Measurements from ENCODE around the gene DNAJB13.

The DNAJB13 gene

DNA sequence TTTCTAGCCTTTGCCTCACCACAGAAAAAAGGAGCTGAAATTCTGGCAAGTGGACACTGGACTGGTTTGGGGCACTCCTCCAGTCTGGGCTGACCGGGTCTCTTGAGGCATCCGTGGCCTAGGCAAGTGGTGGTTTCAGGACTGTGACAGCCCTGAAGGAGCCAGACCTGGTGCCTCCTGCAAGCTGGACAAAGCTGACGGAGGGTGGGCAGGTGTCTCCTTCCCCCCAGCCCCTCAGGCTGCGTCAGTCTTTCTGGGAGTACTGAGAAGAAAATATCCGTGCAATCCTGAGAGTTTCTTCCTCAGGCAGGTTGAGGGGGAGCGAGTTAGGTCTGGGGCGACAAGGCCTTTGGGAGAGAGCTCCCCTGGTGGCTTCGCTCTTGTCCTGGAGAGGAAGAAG lies 62.3 kb downstream of the DNAJB13 start:
- H3K79me1 ChIP-seq (ENCODE audit: low read length), result no peaks in the 10 kb centered on the region
- no peak overlapping the region for H3K4me3 ChIP-seq (ENCODE audit: low read depth, low read length)
- DNase-seq, result no peak
- H3K27ac ChIP-seq (ENCODE audit: low read depth, low read length), result no peak overlapping the region
- H4K12ac ChIP-seq (ENCODE audit: low read depth, low read length), result no peak overlapping the region
- no peak overlapping the region for H3K23ac ChIP-seq (ENCODE audit: low read length)
- H4K8ac ChIP-seq (ENCODE audit: low read depth, low read length), result no peak overlapping the region
- no peak overlapping the region for H3K9ac ChIP-seq (ENCODE audit: low read length)
- no peaks in the 10 kb centered on the region for H3K27me3 ChIP-seq (ENCODE audit: insufficient read depth, low read length)
- H3K79me2 ChIP-seq (ENCODE audit: control insufficient read depth, insufficient read depth, low read length, poor library complexity), result no peaks in the 10 kb centered on the region
- H2BK120ac ChIP-seq (ENCODE audit: insufficient read depth, low read length, poor library complexity), result no peak overlapping the region
- peaks cover 8 to 10% of the 10 kb centered on the region in 2 experiments for H3K36me3 ChIP-seq (ENCODE audit: control insufficient read depth in 1 of 2, insufficient read depth in 2 of 2, low read length in 2 of 2)
- H2AK5ac ChIP-seq (ENCODE audit: low read length), result no peak overlapping the region
- H3K4me2 ChIP-seq (ENCODE audit: low read length), result no peak overlapping the region
- H4K91ac ChIP-seq (ENCODE audit: low read depth, low read length), result no peak overlapping the region
- no peak overlapping the region for H3K18ac ChIP-seq (ENCODE audit: low read length)
- no peak overlapping the region for H2AFZ ChIP-seq (ENCODE audit: insufficient read depth, low read length, poor library complexity)
- peaks cover 0 to 5% of the 10 kb centered on the region in 2 experiments for H3K4me1 ChIP-seq (ENCODE audit: control insufficient read depth in 1 of 2, insufficient read depth in 2 of 2, low read length in 2 of 2)
- H3K14ac ChIP-seq (ENCODE audit: low read length), result no peak overlapping the region
- H3K9me3 ChIP-seq (ENCODE audit: insufficient read depth, low read depth, low read length), result no peaks in the 10 kb centered on the region
- H2BK5ac ChIP-seq (ENCODE audit: low read depth, low read length, poor library complexity), result no peak overlapping the region
- no peak overlapping the region for H2BK12ac ChIP-seq (ENCODE audit: low read length)
- H3K4ac ChIP-seq (ENCODE audit: low read depth, low read length), result no peak overlapping the region
- WGBS (ENCODE audit: extremely low coverage, insufficient coverage, insufficient read length), result no CpG with 5 or more reads among the region's 8 CpGs

- Histone ChIP-seq H3K27me3 (ENCODE audit: insufficient read depth, low read length) (no peaks in the 10 kb centered on the region), H4K8ac (ENCODE audit: low read depth, low read length) (no peak overlapping the region), H3K79me2 (ENCODE audit: control insufficient read depth, insufficient read depth, low read length, poor library complexity) (no peaks in the 10 kb centered on the region), H3K14ac (ENCODE audit: low read length) (no peak overlapping the region), H2AK5ac (ENCODE audit: low read length) (no peak overlapping the region), H3K9ac (ENCODE audit: low read length) (no peak overlapping the region), H2BK120ac (ENCODE audit: insufficient read depth, low read length, poor library complexity) (no peak overlapping the region), H4K12ac (ENCODE audit: low read depth, low read length) (no peak overlapping the region), H3K4me2 (ENCODE audit: low read length) (no peak overlapping the region), H3K23ac (ENCODE audit: low read length) (no peak overlapping the region), H2AFZ (ENCODE audit: insufficient read depth, low read length, poor library complexity) (no peak overlapping the region), H3K4me1 (ENCODE audit: control insufficient read depth in 1 of 2, insufficient read depth in 2 of 2, low read length in 2 of 2) (peaks cover 8 to 15% of the 10 kb centered on the region in 2 experiments), H3K9me3 (ENCODE audit: insufficient read depth, low read depth, low read length) (no peaks in the 10 kb centered on the region), H4K91ac (ENCODE audit: low read depth, low read length) (no peak overlapping the region), H3K4me3 (ENCODE audit: low read depth, low read length) (no peak overlapping the region), H3K79me1 (ENCODE audit: low read length) (no peaks in the 10 kb centered on the region), H2BK12ac (ENCODE audit: low read length) (no peak overlapping the region), H3K4ac (ENCODE audit: low read depth, low read length) (no peak overlapping the region), H3K27ac (ENCODE audit: low read depth, low read length) (no peak overlapping the region), H2BK5ac (ENCODE audit: low read depth, low read length, poor library complexity) (no peak overlapping the region), H3K18ac (ENCODE audit: low read length) (no peak overlapping the region), H3K36me3 (ENCODE audit: control insufficient read depth in 1 of 2, insufficient read depth in 2 of 2, low read length in 2 of 2) (peaks cover 8 to 10% of the 10 kb centered on the region in 2 experiments)
- WGBS (ENCODE audit: extremely low coverage, insufficient coverage, insufficient read length), result no CpG with 5 or more reads among the region's 2 CpGs
- no peak for DNase-seq
Measured at GRCh38 chr11:74014880-74015279, 64.1 kb downstream of the DNAJB13 start.

- no peak overlapping the region for H3K4me3 ChIP-seq (ENCODE audit: low read depth, low read length)
- no peaks in the 10 kb centered on the region for H3K79me2 ChIP-seq (ENCODE audit: control insufficient read depth, insufficient read depth, low read length, poor library complexity)
- DNase-seq, result no peak
- no peak overlapping the region for H3K4ac ChIP-seq (ENCODE audit: low read depth, low read length)
- no peak overlapping the region for H3K14ac ChIP-seq (ENCODE audit: low read length)
- H4K12ac ChIP-seq (ENCODE audit: low read depth, low read length), result no peak overlapping the region
- H2AK5ac ChIP-seq (ENCODE audit: low read length), result no peak overlapping the region
- H3K27me3 ChIP-seq (ENCODE audit: insufficient read depth, low read length), result no peaks in the 10 kb centered on the region
- no peak overlapping the region for H2BK5ac ChIP-seq (ENCODE audit: low read depth, low read length, poor library complexity)
- H3K18ac ChIP-seq (ENCODE audit: low read length), result no peak overlapping the region
- no peak overlapping the region for H2AFZ ChIP-seq (ENCODE audit: insufficient read depth, low read length, poor library complexity)
- no peak overlapping the region for H3K4me2 ChIP-seq (ENCODE audit: low read length)
- H3K9me3 ChIP-seq (ENCODE audit: insufficient read depth, low read depth, low read length), result no peaks in the 10 kb centered on the region
- no peak overlapping the region for H4K8ac ChIP-seq (ENCODE audit: low read depth, low read length)
- H4K91ac ChIP-seq (ENCODE audit: low read depth, low read length), result peak overlapping the region; percentile 37
- H3K23ac ChIP-seq (ENCODE audit: low read length), result no peak overlapping the region
- no peak overlapping the region for H2BK120ac ChIP-seq (ENCODE audit: insufficient read depth, low read length, poor library complexity)
- no peak overlapping the region for H3K9ac ChIP-seq (ENCODE audit: low read length)
- WGBS (ENCODE audit: extremely low coverage, insufficient coverage, insufficient read length), result no CpG with 5 or more reads among the region's 5 CpGs
- H3K4me1 ChIP-seq (ENCODE audit: control insufficient read depth in 1 of 2, insufficient read depth in 2 of 2, low read length in 2 of 2), result peaks cover 8 to 16% of the 10 kb centered on the region in 2 experiments
- H2BK12ac ChIP-seq (ENCODE audit: low read length), result no peak overlapping the region
- H3K36me3 ChIP-seq (ENCODE audit: control insufficient read depth in 1 of 2, insufficient read depth in 2 of 2, low read length in 2 of 2), result peaks cover 8 to 10% of the 10 kb centered on the region in 2 experiments
- H3K27ac ChIP-seq (ENCODE audit: low read depth, low read length), result no peak overlapping the region
- no peaks in the 10 kb centered on the region for H3K79me1 ChIP-seq (ENCODE audit: low read length)
Measured at GRCh38 chr11:74015919-74016684, 65.3 kb downstream of the DNAJB13 start.

- Histone ChIP-seq H3K9ac (ENCODE audit: low read length) (no peak overlapping the region), H2BK12ac (ENCODE audit: low read length) (no peak overlapping the region), H3K4me3 (ENCODE audit: low read depth, low read length) (no peak overlapping the region), H3K27ac (ENCODE audit: low read depth, low read length) (no peak overlapping the region), H2BK120ac (ENCODE audit: insufficient read depth, low read length, poor library complexity) (no peak overlapping the region), H2AK5ac (ENCODE audit: low read length) (no peak overlapping the region), H3K18ac (ENCODE audit: low read length) (no peak overlapping the region), H3K79me1 (ENCODE audit: low read length) (no peaks in the 10 kb centered on the region), H2BK5ac (ENCODE audit: low read depth, low read length, poor library complexity) (no peak overlapping the region), H4K12ac (ENCODE audit: low read depth, low read length) (no peak overlapping the region), H3K23ac (ENCODE audit: low read length) (no peak overlapping the region), H3K79me2 (ENCODE audit: control insufficient read depth, insufficient read depth, low read length, poor library complexity) (no peaks in the 10 kb centered on the region), H3K36me3 (ENCODE audit: control insufficient read depth in 1 of 2, insufficient read depth in 2 of 2, low read length in 2 of 2) (peaks cover 10 to 11% of the 10 kb centered on the region in 2 experiments), H3K9me3 (ENCODE audit: insufficient read depth, low read depth, low read length) (no peaks in the 10 kb centered on the region), H4K8ac (ENCODE audit: low read depth, low read length) (no peak overlapping the region), H2AFZ (ENCODE audit: insufficient read depth, low read length, poor library complexity) (no peak overlapping the region), H3K27me3 (ENCODE audit: insufficient read depth, low read length) (no peaks in the 10 kb centered on the region), H3K4me1 (ENCODE audit: control insufficient read depth in 1 of 2, insufficient read depth in 2 of 2, low read length in 2 of 2) (peaks cover 8 to 16% of the 10 kb centered on the region in 2 experiments), H3K14ac (ENCODE audit: low read length) (no peak overlapping the region), H3K4ac (ENCODE audit: low read depth, low read length) (no peak overlapping the region), H3K4me2 (ENCODE audit: low read length) (no peak overlapping the region), H4K91ac (ENCODE audit: low read depth, low read length) (no peak overlapping the region)
- WGBS (ENCODE audit: extremely low coverage, insufficient coverage, insufficient read length), result no CpG with 5 or more reads among the region's 3 CpGs
- no peak for DNase-seq
Measured at GRCh38 chr11:74017631-74018030, 66.8 kb downstream of the DNAJB13 start.

Measured in trophoblast cell (in vitro differentiated cells and primary cell).